Measurements from ENCODE around the gene GSE1. TPM values are rescaled to one million over a fixed set of nuclear protein-coding genes. Genes with fewer than 3 reads are reported as not detected.

The GSE1 gene
- polyA plus RNA-seq, 4 donors = 57.6 to 77.4 (median 63.3) TPM

GRCh38 chr16:85631230-85631629 lies 18.1 kb downstream of the GSE1 start:
- DNase-seq (ENCODE audit: low read depth in 4 of 4, low spot score in 3 of 4) = no peak

GRCh38 chr16:85631802-85632393 lies 18.8 kb downstream of the GSE1 start:
- DNase-seq (ENCODE audit: low read depth in 4 of 4, low spot score in 3 of 4) = no peak

- DNase-seq (ENCODE audit: low read depth in 4 of 4, low spot score in 3 of 4) = no peak
Measured at GRCh38 chr16:85632709-85633437, 19.8 kb downstream of the GSE1 start.

GRCh38 chr16:85633438-85633743 lies 20.3 kb downstream of the GSE1 start:
- DNase-seq (ENCODE audit: low read depth in 4 of 4, low spot score in 3 of 4) = no peak

- DNase-seq (ENCODE audit: low read depth in 4 of 4, low spot score in 3 of 4) = no peak
Measured at GRCh38 chr16:85633888-85634287, 20.8 kb downstream of the GSE1 start.

GRCh38 chr16:85634747-85635544 lies 21.8 kb downstream of the GSE1 start:
- DNase-seq (ENCODE audit: low read depth in 4 of 4, low spot score in 3 of 4) = no peak

- DNase-seq (ENCODE audit: low read depth in 4 of 4, low spot score in 3 of 4) = no peak
Measured at GRCh38 chr16:85635545-85636140, 22.5 kb downstream of the GSE1 start.

- no peak for DNase-seq (ENCODE audit: low read depth in 4 of 4, low spot score in 3 of 4)
Measured at GRCh38 chr16:85636234-85636812, 23.2 kb downstream of the GSE1 start.

GRCh38 chr16:85637061-85637807 lies 24.1 kb downstream of the GSE1 start:
- DNase-seq (ENCODE audit: low read depth in 4 of 4, low spot score in 3 of 4) = no peak

- DNase-seq (ENCODE audit: low read depth in 4 of 4, low spot score in 3 of 4) = no peak
Measured at GRCh38 chr16:85637808-85638647, 24.9 kb downstream of the GSE1 start.

GRCh38 chr16:85638695-85639409 lies 25.7 kb downstream of the GSE1 start:
- no peak for DNase-seq (ENCODE audit: low read depth in 4 of 4, low spot score in 3 of 4)

GRCh38 chr16:85639529-85640253 lies 26.6 kb downstream of the GSE1 start:
- no peak for DNase-seq (ENCODE audit: low read depth in 4 of 4, low spot score in 3 of 4)

GRCh38 chr16:85640254-85640558 lies 27.1 kb downstream of the GSE1 start:
- no peak for DNase-seq (ENCODE audit: low read depth in 4 of 4, low spot score in 3 of 4)

GRCh38 chr16:85640585-85640984 lies 27.5 kb downstream of the GSE1 start:
- DNase-seq (ENCODE audit: low read depth in 4 of 4, low spot score in 3 of 4) = no peak

- no peak for DNase-seq (ENCODE audit: low read depth in 4 of 4, low spot score in 3 of 4)
Measured at GRCh38 chr16:85641305-85641704, 28.2 kb downstream of the GSE1 start.

GRCh38 chr16:85641776-85642176 lies 28.7 kb downstream of the GSE1 start:
- DNase-seq (ENCODE audit: low read depth in 4 of 4, low spot score in 3 of 4) = no peak

GRCh38 chr16:85642762-85643358 lies 29.7 kb downstream of the GSE1 start:
- DNase-seq (ENCODE audit: low read depth in 4 of 4, low spot score in 3 of 4) = no peak

- DNase-seq (ENCODE audit: low read depth in 4 of 4, low spot score in 3 of 4) = no peak
Measured at GRCh38 chr16:85643631-85644030, 30.5 kb downstream of the GSE1 start.
